Measurements from ENCODE around the gene SUPT5H. TPM values are rescaled to one million over a fixed set of nuclear protein-coding genes. Genes with fewer than 3 reads are reported as not detected.

Gene SUPT5H
- total RNA-seq, 1 donor from 2014 or later, result 48.5 TPM

GRCh38 chr19:39434123-39435076, 11.0 kb upstream of the SUPT5H start:
- TF ChIP-seq EZH2 (IDR thresholded peaks at IDR 0.05) (no peak), EZH2phosphoT487 (IDR thresholded peaks at IDR 0.05) (no peak), CTCF (IDR thresholded peaks at IDR 0.05) (no peak)
- Histone ChIP-seq H4K20me1 (ENCODE audit: low read depth) (peaks cover 26% of the 10 kb centered on the region), H2AFZ (replicated peaks) (no peak overlapping the region), H3K27me3 (no peaks in the 10 kb centered on the region), H3K36me3 (peaks cover 16% of the 10 kb centered on the region), H3K4me3 (peak overlapping the region; percentile 100), H3K4me2 (peak overlapping the region; percentile 98), H3F3A (ENCODE audit: low read depth) (peaks cover 66% of the 10 kb centered on the region), H3K9ac (peak overlapping the region; percentile 99), H3K4me1 (peaks cover 17% of the 10 kb centered on the region), H3K9me3 (ENCODE audit: low read depth) (no peaks in the 10 kb centered on the region), H3K79me2 (ENCODE audit: low read depth) (peaks cover 31% of the 10 kb centered on the region), H3K27ac (no peak overlapping the region)
- no peak for DNase-seq (ENCODE audit: low spot score)
- peak overlapping the region; percentile 100 for H3K4me3 Mint-ChIP-seq
- H3K27ac Mint-ChIP-seq, result no peak overlapping the region
- no peaks in the 10 kb centered on the region for H3K9me3 Mint-ChIP-seq
- peaks cover 2% of the 10 kb centered on the region for H3K27me3 Mint-ChIP-seq (ENCODE audit: insufficient read depth, low read depth)
- H3K36me3 Mint-ChIP-seq, result peaks cover 17% of the 10 kb centered on the region
- H3K4me1 Mint-ChIP-seq, result peaks cover 24% of the 10 kb centered on the region

GRCh38 chr19:39435499-39436349, 9.7 kb upstream of the SUPT5H start, which contains the start of gene RPS16:
Gene RPS16, minus strand, starts transcription at chr19:39435949. Its CDS starts 54 bp downstream, at chr19:39435895.
- H3K27me3 ChIP-seq, result no peaks in the 10 kb centered on the region
- H3K9ac ChIP-seq, result peak within 1 kb of the TSS; percentile 99
- Mint-ChIP-seq H3K27me3 (ENCODE audit: insufficient read depth, low read depth) (peaks cover 4% of the 10 kb centered on the region), H3K27ac (peak within 1 kb of the TSS; percentile 99), H3K4me3 (peak within 1 kb of the TSS; percentile 100), H3K36me3 (peaks cover 17% of the 10 kb centered on the region), H3K9me3 (no peaks in the 10 kb centered on the region), H3K4me1 (peaks cover 24% of the 10 kb centered on the region)
- peak within 1 kb of the TSS; percentile 100 for H3K4me3 ChIP-seq
- peaks cover 16% of the 10 kb centered on the region for H3K36me3 ChIP-seq
- peak within 1 kb of the TSS; percentile 83 for H3K27ac ChIP-seq
- TF ChIP-seq CTCF (IDR thresholded peaks at IDR 0.05), result no peak
- TF ChIP-seq EZH2phosphoT487 (IDR thresholded peaks at IDR 0.05), result no peak
- TF ChIP-seq EZH2 (IDR thresholded peaks at IDR 0.05), result no peak
- peaks cover 26% of the 10 kb centered on the region for H4K20me1 ChIP-seq (ENCODE audit: low read depth)
- H3F3A ChIP-seq (ENCODE audit: low read depth), result peaks cover 57% of the 10 kb centered on the region
- no peaks in the 10 kb centered on the region for H3K9me3 ChIP-seq (ENCODE audit: low read depth)
- H3K4me2 ChIP-seq, result peak within 1 kb of the TSS; percentile 98
- peaks cover 17% of the 10 kb centered on the region for H3K4me1 ChIP-seq
- DNase-seq (ENCODE audit: low spot score), result peak; percentile 100
- H2AFZ ChIP-seq (replicated peaks), result peak within 1 kb of the TSS; percentile 30
- H3K79me2 ChIP-seq (ENCODE audit: low read depth), result peaks cover 31% of the 10 kb centered on the region

- H3K4me1 Mint-ChIP-seq, result peaks cover 24% of the 10 kb centered on the region
- H3K27ac ChIP-seq, result peak overlapping the region; percentile 83
Measured at GRCh38 chr19:39436350-39436716, 9.0 kb upstream of the SUPT5H start.

More at GRCh38 chr19:39436350-39436716, 9.0 kb upstream of the SUPT5H start:
- Mint-ChIP-seq H3K27me3 (ENCODE audit: insufficient read depth, low read depth) (peaks cover 4% of the 10 kb centered on the region), H3K9me3 (no peaks in the 10 kb centered on the region), H3K4me3 (peak overlapping the region; percentile 100), H3K27ac (peak overlapping the region; percentile 99), H3K36me3 (peaks cover 17% of the 10 kb centered on the region)
- no peak for DNase-seq (ENCODE audit: low spot score)
- Histone ChIP-seq H3K36me3 (peaks cover 16% of the 10 kb centered on the region), H3K9me3 (ENCODE audit: low read depth) (no peaks in the 10 kb centered on the region), H2AFZ (replicated peaks) (peak overlapping the region; percentile 30), H3K4me3 (peak overlapping the region; percentile 100), H3K9ac (peak overlapping the region; percentile 82), H3K27me3 (no peaks in the 10 kb centered on the region), H3K4me2 (peak overlapping the region; percentile 91), H3F3A (ENCODE audit: low read depth) (peaks cover 51% of the 10 kb centered on the region), H3K4me1 (peaks cover 17% of the 10 kb centered on the region), H3K79me2 (ENCODE audit: low read depth) (peaks cover 31% of the 10 kb centered on the region), H4K20me1 (ENCODE audit: low read depth) (peaks cover 26% of the 10 kb centered on the region)
- TF ChIP-seq EZH2 (IDR thresholded peaks at IDR 0.05) (no peak), EZH2phosphoT487 (IDR thresholded peaks at IDR 0.05) (no peak), CTCF (IDR thresholded peaks at IDR 0.05) (no peak)

Measured in neural progenitor cell (in vitro differentiated cells).